Esophagus muscularis mucosa (tissue), 3 donors: ENCODE results near the gene SPTBN1.

ENCODE experiments used
- CTCF ChIP-seq, 3 experiments: fragments of 200-600 bp in 2 of 3; fragments of 450-650 bp in 1 of 3; sonication (generic) in 2 of 3; IDR thresholded peaks; one replicate each; pipeline ENCODE4 v1.5.1; 2017 to 2019; ENCODE audit warnings: antibody characterized with exemption in 3 of 3, mild to moderate bottlenecking in 2 of 3, moderate library complexity in 1 of 3
- EP300 ChIP-seq: sonication (generic); formaldehyde crosslinking; IDR thresholded peaks from one replicate; pipeline ENCODE4 v1.6.1; 2017; ENCODE audit warnings: antibody characterized with exemption

- TF ChIP-seq CTCF (IDR thresholded peaks at IDR 0.05) (no peak), EP300 (no peak)
These were observed 69.2 kb downstream of the SPTBN1 start for GRCh38 chr2:54525321-54525720.
